Measurements from ENCODE around the gene HNRNPA1.

HNRNPA1 gene

DNA sequence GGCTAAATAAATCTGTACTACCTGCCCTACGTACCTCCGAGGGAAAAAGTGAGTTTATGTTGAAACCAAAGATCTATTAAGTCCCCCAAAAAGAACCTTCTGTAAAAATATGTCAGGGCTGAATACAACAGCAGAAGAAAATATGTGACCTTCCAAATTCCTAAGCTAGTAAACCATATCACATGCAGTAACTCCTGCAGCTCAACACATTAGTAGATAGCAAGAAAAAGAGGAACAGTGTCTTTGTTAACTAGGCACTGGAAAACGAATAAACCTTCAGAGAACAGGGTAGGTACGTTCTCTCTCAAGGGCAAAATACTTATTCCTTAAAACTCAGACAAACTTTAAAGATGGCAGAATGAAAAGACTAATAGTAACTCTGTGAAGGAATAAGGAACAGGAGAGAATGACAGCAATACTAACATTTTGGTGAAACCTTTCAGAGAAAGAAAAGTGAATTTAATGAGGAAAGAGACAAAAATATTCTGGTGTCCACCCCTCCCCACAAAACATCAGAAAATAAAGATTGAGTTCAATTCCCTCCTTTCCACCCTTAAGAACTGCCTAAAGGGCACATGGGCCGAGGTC lies 18.6 kb upstream of the HNRNPA1 start (continued):
- TF ChIP-seq, protein P1, sequence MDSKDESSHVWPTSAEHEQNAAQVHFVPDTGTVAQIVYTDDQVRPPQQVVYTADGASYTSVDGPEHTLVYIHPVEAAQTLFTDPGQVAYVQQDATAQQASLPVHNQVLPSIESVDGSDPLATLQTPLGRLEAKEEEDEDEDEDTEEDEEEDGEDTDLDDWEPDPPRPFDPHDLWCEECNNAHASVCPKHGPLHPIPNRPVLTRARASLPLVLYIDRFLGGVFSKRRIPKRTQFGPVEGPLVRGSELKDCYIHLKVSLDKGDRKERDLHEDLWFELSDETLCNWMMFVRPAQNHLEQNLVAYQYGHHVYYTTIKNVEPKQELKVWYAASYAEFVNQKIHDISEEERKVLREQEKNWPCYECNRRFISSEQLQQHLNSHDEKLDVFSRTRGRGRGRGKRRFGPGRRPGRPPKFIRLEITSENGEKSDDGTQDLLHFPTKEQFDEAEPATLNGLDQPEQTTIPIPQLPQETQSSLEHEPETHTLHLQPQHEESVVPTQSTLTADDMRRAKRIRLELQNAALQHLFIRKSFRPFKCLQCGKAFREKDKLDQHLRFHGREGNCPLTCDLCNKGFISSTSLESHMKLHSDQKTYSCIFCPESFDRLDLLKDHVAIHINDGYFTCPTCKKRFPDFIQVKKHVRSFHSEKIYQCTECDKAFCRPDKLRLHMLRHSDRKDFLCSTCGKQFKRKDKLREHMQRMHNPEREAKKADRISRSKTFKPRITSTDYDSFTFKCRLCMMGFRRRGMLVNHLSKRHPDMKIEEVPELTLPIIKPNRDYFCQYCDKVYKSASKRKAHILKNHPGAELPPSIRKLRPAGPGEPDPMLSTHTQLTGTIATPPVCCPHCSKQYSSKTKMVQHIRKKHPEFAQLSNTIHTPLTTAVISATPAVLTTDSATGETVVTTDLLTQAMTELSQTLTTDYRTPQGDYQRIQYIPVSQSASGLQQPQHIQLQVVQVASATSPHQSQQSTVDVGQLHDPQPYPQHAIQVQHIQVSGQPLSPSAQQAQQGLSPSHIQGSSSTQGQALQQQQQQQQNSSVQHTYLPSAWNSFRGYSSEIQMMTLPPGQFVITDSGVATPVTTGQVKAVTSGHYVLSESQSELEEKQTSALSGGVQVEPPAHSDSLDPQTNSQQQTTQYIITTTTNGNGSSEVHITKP (tag by site-specific recombination; IDR thresholded peaks at IDR 0.05) = peak; percentile 60
- TF ChIP-seq RBAK (tag by site-specific recombination; IDR thresholded peaks at IDR 0.05) (no peak), HOXA7 (CRISPR knock-in tag; IDR thresholded peaks at IDR 0.05; ENCODE audit: borderline replicate concordance) (no peak), ZNF416 (tag by site-specific recombination; IDR thresholded peaks at IDR 0.05) (no peak), ZNF335 (tag by site-specific recombination; conservative IDR thresholded peaks at IDR 0.05) (peak; percentile 37), ZNF776 (tag by site-specific recombination; IDR thresholded peaks at IDR 0.05; ENCODE audit: borderline replicate concordance) (no peak), ZNF501 (tag by site-specific recombination; IDR thresholded peaks at IDR 0.05) (0 out of 2 replicates have a peak, but pooled peaks have one; percentile 25), ZFP3 (tag by site-specific recombination; IDR thresholded peaks at IDR 0.05; ENCODE audit: low read depth) (no peak)
- TF ChIP-seq, protein P2, sequence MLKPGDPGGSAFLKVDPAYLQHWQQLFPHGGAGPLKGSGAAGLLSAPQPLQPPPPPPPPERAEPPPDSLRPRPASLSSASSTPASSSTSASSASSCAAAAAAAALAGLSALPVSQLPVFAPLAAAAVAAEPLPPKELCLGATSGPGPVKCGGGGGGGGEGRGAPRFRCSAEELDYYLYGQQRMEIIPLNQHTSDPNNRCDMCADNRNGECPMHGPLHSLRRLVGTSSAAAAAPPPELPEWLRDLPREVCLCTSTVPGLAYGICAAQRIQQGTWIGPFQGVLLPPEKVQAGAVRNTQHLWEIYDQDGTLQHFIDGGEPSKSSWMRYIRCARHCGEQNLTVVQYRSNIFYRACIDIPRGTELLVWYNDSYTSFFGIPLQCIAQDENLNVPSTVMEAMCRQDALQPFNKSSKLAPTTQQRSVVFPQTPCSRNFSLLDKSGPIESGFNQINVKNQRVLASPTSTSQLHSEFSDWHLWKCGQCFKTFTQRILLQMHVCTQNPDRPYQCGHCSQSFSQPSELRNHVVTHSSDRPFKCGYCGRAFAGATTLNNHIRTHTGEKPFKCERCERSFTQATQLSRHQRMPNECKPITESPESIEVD (tag by site-specific recombination; IDR thresholded peaks at IDR 0.05) = peak; percentile 39; the same call in 1 of the 2 replicates

DNA sequence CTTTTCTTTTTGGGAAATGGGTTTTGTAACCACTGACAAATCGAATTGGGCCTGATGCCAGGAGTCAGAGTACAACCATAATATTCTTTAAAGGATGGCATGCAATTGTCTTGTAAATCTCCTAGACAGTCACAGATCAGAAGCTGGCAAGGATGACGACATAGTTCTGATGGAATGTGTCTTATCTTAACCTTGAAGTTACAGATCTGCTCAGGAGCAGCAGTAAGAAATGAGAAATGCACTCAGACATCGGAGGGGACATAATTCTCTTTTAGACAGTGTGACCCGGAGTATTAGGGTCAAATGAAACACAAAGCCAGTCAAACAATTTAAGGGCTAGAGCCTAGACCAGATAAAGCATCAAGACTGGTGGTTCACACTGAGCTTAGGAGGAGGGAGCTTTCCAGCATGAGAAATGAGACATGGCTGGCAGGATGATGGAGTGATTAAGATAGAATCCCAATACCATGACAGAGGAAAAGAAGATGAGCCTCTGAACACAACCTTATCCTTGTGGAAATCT lies 18.1 kb upstream of the HNRNPA1 start:
- no peaks in the 10 kb centered on the region for H3K9me3 ChIP-seq (ENCODE audit: control insufficient read depth, insufficient read depth, low read depth, low read length)
- H3K36me3 ChIP-seq (ENCODE audit: control insufficient read depth in 2 of 2, insufficient read depth in 1 of 2, low read length in 2 of 2) = peaks cover 0 to 4% of the 10 kb centered on the region in 2 experiments; a peak in 2 of 3 replicates
- H3K4me1 ChIP-seq (ENCODE audit: control insufficient read depth, insufficient read depth, low read length) = peaks cover 38% of the 10 kb centered on the region
- peak overlapping the region; percentile 26 for H3K27ac ChIP-seq (ENCODE audit: extremely low read depth, low read depth, low read length)
- ChIA-PET CTCF (interaction anchor here (0.5 to 1.9 kb wide), 5 partner anchors 10 to 175 kb away, joined by 3 to 6 read pairs (median 3); partner anchors contain the start of gene HNRNPA1), POLR2A (interaction anchor here (0.5 to 7.8 kb wide), 8 partner anchors 11 to 1119 kb away, joined by 3 to 113 read pairs (median 6); partner anchors contain the start of genes CBX5 and HNRNPA1)
- no peak overlapping the region for H3K4me3 ChIP-seq (ENCODE audit: low read depth, low read length)
- TF ChIP-seq, protein P3, sequence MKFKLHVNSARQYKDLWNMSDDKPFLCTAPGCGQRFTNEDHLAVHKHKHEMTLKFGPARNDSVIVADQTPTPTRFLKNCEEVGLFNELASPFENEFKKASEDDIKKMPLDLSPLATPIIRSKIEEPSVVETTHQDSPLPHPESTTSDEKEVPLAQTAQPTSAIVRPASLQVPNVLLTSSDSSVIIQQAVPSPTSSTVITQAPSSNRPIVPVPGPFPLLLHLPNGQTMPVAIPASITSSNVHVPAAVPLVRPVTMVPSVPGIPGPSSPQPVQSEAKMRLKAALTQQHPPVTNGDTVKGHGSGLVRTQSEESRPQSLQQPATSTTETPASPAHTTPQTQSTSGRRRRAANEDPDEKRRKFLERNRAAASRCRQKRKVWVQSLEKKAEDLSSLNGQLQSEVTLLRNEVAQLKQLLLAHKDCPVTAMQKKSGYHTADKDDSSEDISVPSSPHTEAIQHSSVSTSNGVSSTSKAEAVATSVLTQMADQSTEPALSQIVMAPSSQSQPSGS (tag by site-specific recombination; IDR thresholded peaks at IDR 0.05; ENCODE audit: low read depth) = peak; percentile 96
- TF ChIP-seq ZNF660 (tag by site-specific recombination; IDR thresholded peaks at IDR 0.05) (0 out of 2 replicates have a peak, but pooled peaks have one; percentile 25), ZNF664 (tag by site-specific recombination; IDR thresholded peaks at IDR 0.05) (no peak), SALL2 (tag by site-specific recombination; IDR thresholded peaks at IDR 0.05; ENCODE audit: borderline replicate concordance) (no peak), PRDM1 (tag by site-specific recombination; IDR thresholded peaks at IDR 0.05) (no peak; the same call in 1 of the 2 replicates), FEZF1 (tag by site-specific recombination; IDR thresholded peaks at IDR 0.05) (peak; percentile 72), ZNF404 (tag by site-specific recombination; IDR thresholded peaks at IDR 0.05) (no peak), ZNF707 (tag by site-specific recombination; IDR thresholded peaks at IDR 0.05) (no peak), ZNF274 (IDR thresholded peaks at IDR 0.05; ENCODE audit: low read length) (no peak), ZNF274 (tag by site-specific recombination; IDR thresholded peaks at IDR 0.05; ENCODE audit: borderline replicate concordance) (no peak), SP7 (tag by site-specific recombination; IDR thresholded peaks at IDR 0.05) (peak; percentile 89), ZNF426 (tag by site-specific recombination; IDR thresholded peaks at IDR 0.05) (no peak), ZNF157 (tag by site-specific recombination; IDR thresholded peaks at IDR 0.05) (no peak)
- TF ChIP-seq, protein P4, sequence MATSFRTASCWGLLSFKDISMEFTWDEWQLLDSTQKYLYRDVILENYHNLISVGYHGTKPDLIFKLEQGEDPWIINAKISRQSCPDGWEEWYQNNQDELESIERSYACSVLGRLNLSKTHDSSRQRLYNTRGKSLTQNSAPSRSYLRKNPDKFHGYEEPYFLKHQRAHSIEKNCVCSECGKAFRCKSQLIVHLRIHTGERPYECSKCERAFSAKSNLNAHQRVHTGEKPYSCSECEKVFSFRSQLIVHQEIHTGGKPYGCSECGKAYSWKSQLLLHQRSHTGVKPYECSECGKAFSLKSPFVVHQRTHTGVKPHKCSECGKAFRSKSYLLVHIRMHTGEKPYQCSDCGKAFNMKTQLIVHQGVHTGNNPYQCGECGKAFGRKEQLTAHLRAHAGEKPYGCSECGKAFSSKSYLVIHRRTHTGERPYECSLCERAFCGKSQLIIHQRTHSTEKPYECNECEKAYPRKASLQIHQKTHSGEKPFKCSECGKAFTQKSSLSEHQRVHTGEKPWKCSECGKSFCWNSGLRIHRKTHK (tag by site-specific recombination; IDR thresholded peaks at IDR 0.05) = no peak
- TF ChIP-seq, protein P5, sequence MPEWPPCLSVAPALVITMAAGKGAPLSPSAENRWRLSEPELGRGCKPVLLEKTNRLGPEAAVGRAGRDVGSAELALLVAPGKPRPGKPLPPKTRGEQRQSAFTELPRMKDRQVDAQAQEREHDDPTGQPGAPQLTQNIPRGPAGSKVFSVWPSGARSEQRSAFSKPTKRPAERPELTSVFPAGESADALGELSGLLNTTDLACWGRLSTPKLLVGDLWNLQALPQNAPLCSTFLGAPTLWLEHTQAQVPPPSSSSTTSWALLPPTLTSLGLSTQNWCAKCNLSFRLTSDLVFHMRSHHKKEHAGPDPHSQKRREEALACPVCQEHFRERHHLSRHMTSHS (tag by site-specific recombination; IDR thresholded peaks at IDR 0.05) = no peak
- TF ChIP-seq, protein P6, sequence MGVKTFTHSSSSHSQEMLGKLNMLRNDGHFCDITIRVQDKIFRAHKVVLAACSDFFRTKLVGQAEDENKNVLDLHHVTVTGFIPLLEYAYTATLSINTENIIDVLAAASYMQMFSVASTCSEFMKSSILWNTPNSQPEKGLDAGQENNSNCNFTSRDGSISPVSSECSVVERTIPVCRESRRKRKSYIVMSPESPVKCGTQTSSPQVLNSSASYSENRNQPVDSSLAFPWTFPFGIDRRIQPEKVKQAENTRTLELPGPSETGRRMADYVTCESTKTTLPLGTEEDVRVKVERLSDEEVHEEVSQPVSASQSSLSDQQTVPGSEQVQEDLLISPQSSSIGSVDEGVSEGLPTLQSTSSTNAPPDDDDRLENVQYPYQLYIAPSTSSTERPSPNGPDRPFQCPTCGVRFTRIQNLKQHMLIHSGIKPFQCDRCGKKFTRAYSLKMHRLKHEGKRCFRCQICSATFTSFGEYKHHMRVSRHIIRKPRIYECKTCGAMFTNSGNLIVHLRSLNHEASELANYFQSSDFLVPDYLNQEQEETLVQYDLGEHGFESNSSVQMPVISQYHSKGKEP (tag by site-specific recombination; IDR thresholded peaks at IDR 0.05) = peak; percentile 62; the same call in 1 of the 2 replicates

Data from HEK293 (cell line).